GM18505 (cell line): Measurements from ENCODE around the gene DNAH7.

Experiments used
- ATAC-seq: cut with Tn5 transposase; IDR thresholded peaks from one replicate; pipeline ENCODE4 v1.9.1; 2021; ENCODE audit not compliant: unreplicated experiment
- POLR2A ChIP-seq: IDR thresholded peaks from 4 replicates; pipeline ENCODE4 v1.6.1; 2011; ENCODE audit warnings: borderline replicate concordance; ENCODE audit not compliant: insufficient read depth, insufficient read length; ENCODE audit errors: extremely low read depth

The DNAH7 gene

GRCh38 chr2:195850764-195851163 is 217.9 kb downstream of the DNAH7 start:
- no peak for ATAC-seq
- TF ChIP-seq POLR2A = no peak

- no peak for TF ChIP-seq POLR2A
Measured at GRCh38 chr2:195848119-195848899, 220.3 kb downstream of the DNAH7 start.

GRCh38 chr2:195842932-195843331 is 225.7 kb downstream of the DNAH7 start:
- TF ChIP-seq POLR2A = no peak

More at GRCh38 chr2:195848119-195848899, 220.3 kb downstream of the DNAH7 start:
- no peak for ATAC-seq

GRCh38 chr2:195838002-195838401 is 230.6 kb downstream of the DNAH7 start:
- no peak for ATAC-seq
- no peak for TF ChIP-seq POLR2A

More at GRCh38 chr2:195842932-195843331, 225.7 kb downstream of the DNAH7 start:
- ATAC-seq = no peak

- ATAC-seq = no peak
- no peak for TF ChIP-seq POLR2A
Measured at GRCh38 chr2:195836002-195836401, 232.6 kb downstream of the DNAH7 start.

- ATAC-seq = no peak
- no peak for TF ChIP-seq POLR2A
Measured at GRCh38 chr2:195834836-195835235, 233.8 kb downstream of the DNAH7 start.

- ATAC-seq = no peak
- TF ChIP-seq POLR2A = no peak
Measured at GRCh38 chr2:195830968-195831950, 237.4 kb downstream of the DNAH7 start.

- ATAC-seq = no peak
- no peak for TF ChIP-seq POLR2A
Measured at GRCh38 chr2:195824478-195824877, 244.2 kb downstream of the DNAH7 start.

GRCh38 chr2:195823206-195823605 is 245.4 kb downstream of the DNAH7 start:
- no peak for ATAC-seq

GRCh38 chr2:195821566-195821932 is 247.1 kb downstream of the DNAH7 start:
- no peak for ATAC-seq
- TF ChIP-seq POLR2A = no peak

More at GRCh38 chr2:195823206-195823605, 245.4 kb downstream of the DNAH7 start:
- TF ChIP-seq POLR2A = no peak

GRCh38 chr2:195820867-195821565 is 247.6 kb downstream of the DNAH7 start:
- no peak for TF ChIP-seq POLR2A
- no peak for ATAC-seq

GRCh38 chr2:195820373-195820772 is 248.3 kb downstream of the DNAH7 start:
- no peak for ATAC-seq
- no peak for TF ChIP-seq POLR2A

- ATAC-seq = no peak
- no peak for TF ChIP-seq POLR2A
Measured at GRCh38 chr2:195819276-195819675, 249.4 kb downstream of the DNAH7 start.

- no peak for TF ChIP-seq POLR2A
- no peak for ATAC-seq
Measured at GRCh38 chr2:195818526-195818925, 250.1 kb downstream of the DNAH7 start.

GRCh38 chr2:195818106-195818505 is 250.5 kb downstream of the DNAH7 start:
- TF ChIP-seq POLR2A = no peak
- no peak for ATAC-seq
